ENCODE results near the gene STRN3. TPM values are rescaled to one million over a fixed set of nuclear protein-coding genes. Genes with fewer than 3 reads are reported as not detected.

Gene STRN3
- total and polyA plus RNA-seq, 2 of the 8 experiments (the other 6 are each of a cell fraction or from before 2014, with no cell fraction given), result 8.7 to 38.1 TPM

GRCh38 chr14:31024010-31024480 lies 2.1 kb downstream of the STRN3 start:
- peaks cover 0 to 2% (median 0%) of the 10 kb centered on the region in 4 experiments; a peak in 2 of 7 replicates for H3K4me1 ChIP-seq (replicated peaks in 1 of 4; ENCODE audit: control insufficient read depth in 3 of 4, insufficient read depth in 4 of 4, low read length in 3 of 4)
- H3K23me2 ChIP-seq (ENCODE audit: low read depth, low read length), result peaks cover 8% of the 10 kb centered on the region
- peaks cover 0 to 9% (median 2%) of the 10 kb centered on the region in 4 experiments; a peak in 2 of 8 replicates for H3K36me3 ChIP-seq (ENCODE audit: control insufficient read depth in 2 of 4, insufficient read depth in 4 of 4, low read length in 3 of 4)
- peaks cover 5 to 7% of the 10 kb centered on the region in 2 experiments for H4K20me1 ChIP-seq (replicated peaks in 1 of 2; ENCODE audit: control insufficient read depth in 1 of 2, insufficient read depth in 2 of 2, low read length in 2 of 2)
- no peak overlapping the region for H4K91ac ChIP-seq (replicated peaks; ENCODE audit: insufficient read length, low read length)
- H2AFZ ChIP-seq (ENCODE audit: low read length), result no peak overlapping the region
- DNase-seq (ENCODE audit: low read depth in 1 of 2, low spot score in 2 of 2), result no peak
- peak overlapping the region; percentile 26 to 100 (median 84); a peak in 5 of 8 replicates for H3K4me3 ChIP-seq (ENCODE audit: extremely low read depth in 1 of 4, insufficient read depth in 2 of 4, low read depth in 3 of 4, low read length in 4 of 4)
- H3K4me2 ChIP-seq (ENCODE audit: insufficient read depth in 1 of 2, low read depth in 2 of 2, low read length in 2 of 2), result peak overlapping the region; percentile 81 to 95
- no peak overlapping the region for H3K23ac ChIP-seq (ENCODE audit: insufficient read length)
- H3K18ac ChIP-seq (ENCODE audit: extremely low read depth, low read length), result no peak overlapping the region
- H2BK20ac ChIP-seq (ENCODE audit: low read length), result no peak overlapping the region
- H2BK12ac ChIP-seq (ENCODE audit: low read depth, low read length), result no peak overlapping the region
- peaks cover 39 to 78% of the 10 kb centered on the region in 2 experiments for H3K79me2 ChIP-seq (ENCODE audit: control insufficient read depth in 1 of 2, insufficient read depth in 2 of 2, low read length in 2 of 2)
- no peaks in the 10 kb centered on the region for H3K9me3 ChIP-seq (ENCODE audit: insufficient read depth in 2 of 2, low read depth in 1 of 2, low read length in 1 of 2)
- H4K5ac ChIP-seq (ENCODE audit: insufficient read length, low read depth, low read length), result no peak overlapping the region
- H3K4ac ChIP-seq (replicated peaks; ENCODE audit: insufficient read length, low read depth, low read length), result no peak overlapping the region
- ChIA-PET CTCF (ENCODE audit: partially characterized antibody) (interaction anchor here (0.8 to 1.3 kb wide), 2 partner anchors 59 to 254 kb away, joined by 3 read pairs; no protein-coding TSS in a partner anchor), POLR2A (ENCODE audit: partially characterized antibody) (interaction anchor here (4.7 kb wide), 1 partner anchor 12 kb away, joined by 38 read pairs; no protein-coding TSS in a partner anchor)
- H2BK5ac ChIP-seq (ENCODE audit: low read depth, low read length), result no peak overlapping the region
- H3K14ac ChIP-seq (ENCODE audit: insufficient read length), result no peak overlapping the region
- no peak overlapping the region for H3K56ac ChIP-seq (replicated peaks; ENCODE audit: insufficient read length, low read depth, low read length)
- no peak overlapping the region for H2BK15ac ChIP-seq (ENCODE audit: low read length)
- no peaks in the 10 kb centered on the region for H3K27me3 ChIP-seq (replicated peaks in 1 of 4; ENCODE audit: control insufficient read depth in 3 of 4, extremely low read depth in 1 of 4, insufficient read depth in 3 of 4, low read length in 3 of 4)
- H2AK5ac ChIP-seq (ENCODE audit: low read depth, low read length), result no peak overlapping the region
- H3K79me1 ChIP-seq (ENCODE audit: low read depth, low read length), result peaks cover 2% of the 10 kb centered on the region; the same call in 1 of the 2 replicates
- no peak for FAIRE-seq
- no peak overlapping the region for H4K8ac ChIP-seq (ENCODE audit: extremely low read depth, insufficient read depth, low read length)
- H2BK120ac ChIP-seq (replicated peaks; ENCODE audit: low read depth, low read length), result no peak overlapping the region
- H3K9ac ChIP-seq (replicated peaks in 1 of 4; ENCODE audit: extremely low read depth in 1 of 4, low read depth in 3 of 4, low read length in 3 of 4), result peak overlapping the region in 1 of 4 experiments; percentile 58; a peak in 2 of 7 replicates
- no peak overlapping the region for H3K27ac ChIP-seq (ENCODE audit: low read depth, low read length)
- TF ChIP-seq POLR2A (IDR thresholded peaks at IDR 0.05; ENCODE audit: control extremely low read depth in 1 of 2, low read depth in 2 of 2, low read length in 2 of 2) (no peak), CHD2 (IDR thresholded peaks at IDR 0.05; ENCODE audit: low read length) (no peak), KDM1A (IDR thresholded peaks at IDR 0.05; ENCODE audit: borderline replicate concordance, low read length) (no peak), HDAC2 (IDR thresholded peaks at IDR 0.05; ENCODE audit: borderline replicate concordance in 1 of 2, low read depth in 2 of 2, low read length in 2 of 2) (no peak), JUN (IDR thresholded peaks at IDR 0.05; ENCODE audit: low read depth, low read length) (no peak), BCL11A (IDR thresholded peaks at IDR 0.05; ENCODE audit: low read depth in 2 of 2, low read length in 2 of 2) (no peak), NANOG (IDR thresholded peaks at IDR 0.05; ENCODE audit: insufficient read depth, low read depth, low read length, poor library complexity, severe bottlenecking) (no peak), HDAC6 (IDR thresholded peaks at IDR 0.05; ENCODE audit: low read depth, low read length) (no peak), SP1 (IDR thresholded peaks at IDR 0.05; ENCODE audit: low read depth, low read length) (no peak), ATF3 (IDR thresholded peaks at IDR 0.05; ENCODE audit: insufficient read depth, low read depth, low read length) (no peak), CBX5 (IDR thresholded peaks at IDR 0.05; ENCODE audit: low read depth, low read length) (no peak), RAD21 (IDR thresholded peaks at IDR 0.05 in 1 of 2, conservative IDR thresholded peaks at IDR 0.05 in 1 of 2; ENCODE audit: low read depth in 2 of 2, low read length in 2 of 2) (no peak), SP4 (IDR thresholded peaks at IDR 0.05; ENCODE audit: low read length) (no peak), GTF2F1 (IDR thresholded peaks at IDR 0.05; ENCODE audit: borderline replicate concordance, low read depth, low read length) (no peak)

Measured in H1 (cell line).